Stomach smooth muscle (tissue), 2 donors: ENCODE results near the gene C1QTNF7.

Experiments used
- H3K27ac ChIP-seq: one replicate; pipeline ENCODE4 v1.7.0; 2013; ENCODE audit warnings: mild to moderate bottlenecking, low read length, inconsistent platforms
- H3K27me3 ChIP-seq, 2 donors: one replicate each; pipeline ENCODE4 v1.7.0; 2013; ENCODE audit warnings: low read length in 2 of 2; ENCODE audit not compliant: insufficient read depth in 2 of 2, control insufficient read depth in 1 of 2
- H3K36me3 ChIP-seq, 2 donors: one replicate each; pipeline ENCODE4 v1.7.0; 2013; ENCODE audit warnings: low read length in 2 of 2; ENCODE audit not compliant: control insufficient read depth in 2 of 2, insufficient read depth in 2 of 2
- H3K4me1 ChIP-seq: one replicate; pipeline ENCODE4 v1.7.0; 2013; ENCODE audit warnings: low read length; ENCODE audit not compliant: control insufficient read depth, insufficient read depth
- H3K4me3 ChIP-seq, 2 donors: one replicate each; pipeline ENCODE4 v1.7.0; 2013; ENCODE audit warnings: low read length in 2 of 2
- H3K9ac ChIP-seq, 2 donors: one replicate each; pipeline ENCODE4 v1.7.0; 2013; ENCODE audit warnings: low read length in 2 of 2, mild to moderate bottlenecking in 1 of 2
- H3K9me3 ChIP-seq, 2 donors: one replicate each; pipeline ENCODE4 v1.7.0; 2013; ENCODE audit warnings: low read length in 2 of 2; ENCODE audit not compliant: control insufficient read depth in 2 of 2
- donor health status: healthy.
- donor health status: Pancreatic carcinoma.

The C1QTNF7 gene

DNA sequence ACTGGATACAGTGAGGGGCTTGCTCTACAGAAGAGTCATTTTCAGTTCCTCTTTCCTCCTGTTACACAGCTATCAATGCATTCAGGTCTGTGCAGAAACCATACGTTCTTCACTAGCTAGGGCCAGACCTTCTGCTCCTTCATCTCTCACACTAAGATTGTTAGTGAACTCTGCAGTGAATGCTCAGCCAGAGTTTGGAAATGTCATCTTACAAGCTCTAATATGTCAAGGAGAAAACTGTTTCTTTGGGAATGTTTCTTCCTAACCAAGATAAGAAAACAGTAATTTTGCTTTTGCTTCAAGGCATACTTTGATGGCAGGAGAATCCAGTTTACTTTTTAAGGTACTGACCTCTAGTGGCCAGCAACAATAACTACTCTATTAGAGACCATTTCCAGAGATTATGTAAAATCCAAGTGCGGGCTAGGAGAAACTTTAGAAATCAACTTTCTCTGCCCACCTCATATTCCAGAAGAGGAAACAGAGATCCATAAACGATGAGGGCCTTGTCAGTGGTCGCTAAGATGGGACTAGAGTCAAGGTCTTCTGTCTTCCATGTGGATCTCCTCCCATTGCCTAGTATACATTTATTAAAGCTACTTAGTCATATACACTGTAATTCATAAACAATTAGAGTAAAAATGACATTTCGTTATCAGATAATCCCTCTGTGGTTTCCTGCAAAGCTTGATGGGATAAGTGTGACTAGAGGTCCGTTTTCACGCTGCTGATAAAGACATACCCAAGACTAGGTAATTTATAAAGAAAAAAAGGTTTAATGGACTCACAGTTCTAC is 29.8 kb downstream of the C1QTNF7 start:
- Histone ChIP-seq H3K4me1 (peaks cover 25% of the 10 kb centered on the region), H3K36me3 (no peaks in the 10 kb centered on the region), H3K27me3 (no peaks in the 10 kb centered on the region), H3K9me3 (no peaks in the 10 kb centered on the region), H3K27ac (peak overlapping the region; percentile 42), H3K9ac (peak overlapping the region in 1 of 2 donors; percentile 62), H3K4me3 (peak overlapping the region; percentile 14 to 44)

DNA sequence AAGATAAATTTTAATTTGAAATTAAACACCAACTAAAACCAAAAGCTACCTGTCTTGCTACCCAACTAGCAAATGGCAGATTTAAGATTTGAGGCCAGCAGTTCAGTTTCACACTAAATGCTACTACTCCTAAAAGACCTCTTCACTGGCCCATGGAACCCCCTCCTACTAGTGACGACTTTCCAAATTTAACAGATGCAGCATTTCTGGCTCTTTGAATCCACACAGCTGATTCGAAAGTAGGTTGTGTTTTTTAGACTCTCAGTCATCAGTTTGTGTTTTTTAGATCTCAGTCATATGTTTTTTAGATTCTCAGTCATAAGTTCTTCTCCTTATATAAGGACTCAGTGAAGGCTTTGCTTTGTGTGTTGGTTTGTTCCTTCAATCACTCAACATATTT is 30.8 kb downstream of the C1QTNF7 start:
- Histone ChIP-seq H3K9ac (no peak overlapping the region), H3K36me3 (no peaks in the 10 kb centered on the region), H3K27me3 (no peaks in the 10 kb centered on the region), H3K4me1 (peaks cover 25% of the 10 kb centered on the region), H3K27ac (no peak overlapping the region), H3K9me3 (no peaks in the 10 kb centered on the region), H3K4me3 (no peak overlapping the region)

DNA sequence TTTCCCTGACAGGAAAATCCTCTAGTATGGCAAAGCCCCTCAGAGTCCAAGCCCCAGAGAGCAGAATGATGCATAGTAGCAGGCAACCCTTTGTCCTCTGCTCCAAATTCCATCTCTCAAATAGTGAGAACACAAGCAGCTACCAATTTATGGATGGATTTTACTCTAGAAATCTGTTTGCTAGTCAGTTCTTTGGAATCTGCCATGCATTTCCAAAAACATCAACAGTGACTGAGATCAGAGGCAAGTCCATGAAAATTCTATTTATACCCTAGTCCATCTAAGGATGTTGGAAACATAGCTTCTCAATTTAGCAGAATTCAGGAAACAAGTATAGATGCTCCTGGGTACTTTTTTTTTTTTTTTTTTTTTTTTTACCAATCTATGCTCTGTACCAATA is 31.9 kb downstream of the C1QTNF7 start:
- no peaks in the 10 kb centered on the region for H3K27me3 ChIP-seq
- no peak overlapping the region for H3K9ac ChIP-seq
- H3K4me1 ChIP-seq = peaks cover 25% of the 10 kb centered on the region
- H3K9me3 ChIP-seq = no peaks in the 10 kb centered on the region
- H3K36me3 ChIP-seq = no peaks in the 10 kb centered on the region
- no peak overlapping the region for H3K4me3 ChIP-seq
- no peak overlapping the region for H3K27ac ChIP-seq

DNA sequence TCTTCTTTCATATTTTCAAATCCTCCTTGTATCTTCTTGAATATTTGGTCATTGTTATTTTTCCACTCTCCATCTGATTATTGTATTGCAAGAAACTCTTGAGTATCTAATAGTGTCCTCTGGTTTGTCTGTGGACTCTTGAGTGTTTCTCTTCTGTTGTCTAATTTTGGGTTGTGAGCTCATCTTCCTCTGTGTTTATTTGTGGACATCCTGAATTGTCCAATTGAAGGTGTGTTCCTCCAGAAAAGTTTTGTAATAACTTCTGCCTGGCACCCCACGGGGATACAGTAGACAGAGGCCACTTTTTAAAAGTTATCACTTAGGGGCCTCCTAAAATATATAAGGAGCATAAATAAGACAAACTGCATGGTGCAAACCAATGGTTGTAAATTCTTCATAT is 38.8 kb downstream of the C1QTNF7 start:
- H3K36me3 ChIP-seq = no peaks in the 10 kb centered on the region
- H3K9ac ChIP-seq = no peak overlapping the region
- H3K4me1 ChIP-seq = peaks cover 2% of the 10 kb centered on the region
- H3K9me3 ChIP-seq = no peaks in the 10 kb centered on the region
- no peak overlapping the region for H3K27ac ChIP-seq
- H3K27me3 ChIP-seq = no peaks in the 10 kb centered on the region
- H3K4me3 ChIP-seq = no peak overlapping the region

DNA sequence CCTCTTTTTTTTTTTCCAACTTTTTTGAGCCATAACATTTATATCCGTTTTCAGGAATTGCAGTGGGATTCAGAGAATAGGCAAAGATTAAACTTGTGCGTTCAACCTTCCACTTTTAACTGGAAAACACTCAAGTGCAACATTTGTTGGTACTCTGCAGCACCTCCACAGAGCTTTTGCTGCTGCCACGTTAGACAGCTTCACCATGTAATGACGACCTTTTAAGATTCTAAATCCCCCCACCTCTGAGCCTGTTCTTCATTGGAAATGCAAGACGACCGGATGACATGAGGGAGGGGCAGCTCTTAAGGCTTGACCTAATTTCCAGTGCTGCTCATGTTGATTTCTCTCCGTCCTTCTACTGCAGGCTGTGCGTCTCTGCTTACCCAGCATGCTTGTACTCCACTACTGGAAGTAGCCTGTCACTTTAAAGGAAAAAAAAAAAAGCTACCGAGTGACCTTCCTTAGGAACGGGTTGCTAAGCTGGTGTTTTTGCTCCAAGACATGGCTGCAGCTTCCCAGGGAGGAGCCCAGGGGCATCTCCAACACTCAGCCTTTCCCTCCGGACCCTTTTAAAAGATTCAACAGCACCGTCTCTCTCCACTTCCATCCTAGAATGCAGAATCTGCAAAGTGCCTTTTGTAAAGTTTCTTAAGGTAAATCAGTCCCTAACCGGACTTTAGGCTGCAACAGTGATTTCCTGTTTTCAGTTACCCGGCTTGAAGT is 41.7 kb downstream of the C1QTNF7 start, which contains the start of gene CC2D2A:
CC2D2A (plus strand) TSS at position 481 of the 726 bp plus-strand sequence. CDS start 6,051 bp downstream, outside the sequence.
- peak within 1 kb of the TSS; percentile 64 for H3K27ac ChIP-seq

DNA sequence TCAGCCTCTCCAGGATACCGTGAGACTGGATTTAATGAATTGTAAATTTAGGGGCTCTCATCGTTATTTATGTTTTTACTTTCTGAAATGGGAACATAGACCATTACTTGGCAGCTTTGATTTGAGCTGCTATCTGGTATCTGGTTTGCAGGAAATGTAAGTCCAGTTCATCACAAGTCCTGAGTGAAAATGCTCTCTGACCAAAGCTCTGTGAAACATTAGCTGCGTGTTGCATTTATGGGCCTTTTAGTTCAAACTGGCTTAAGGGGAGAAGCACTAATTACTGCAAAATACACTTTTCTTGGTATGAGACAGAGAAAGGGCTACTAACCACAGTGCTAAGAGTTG is 42.3 kb downstream of the C1QTNF7 start:
- Histone ChIP-seq H3K4me3 (peak overlapping the region; percentile 72 to 91), H3K27me3 (no peaks in the 10 kb centered on the region), H3K36me3 (no peaks in the 10 kb centered on the region), H3K9ac (peak overlapping the region; percentile 16 to 74), H3K4me1 (peaks cover 2% of the 10 kb centered on the region), H3K27ac (peak overlapping the region; percentile 24), H3K9me3 (no peaks in the 10 kb centered on the region)

More for the DNA sequence above, 41.7 kb downstream of the C1QTNF7 start, which contains the start of gene CC2D2A:
- Histone ChIP-seq H3K4me3 (peak within 1 kb of the TSS; percentile 72 to 91), H3K9me3 (no peaks in the 10 kb centered on the region), H3K27me3 (no peaks in the 10 kb centered on the region), H3K36me3 (no peaks in the 10 kb centered on the region), H3K9ac (peak within 1 kb of the TSS; percentile 52 to 74), H3K4me1 (peaks cover 2% of the 10 kb centered on the region)

DNA sequence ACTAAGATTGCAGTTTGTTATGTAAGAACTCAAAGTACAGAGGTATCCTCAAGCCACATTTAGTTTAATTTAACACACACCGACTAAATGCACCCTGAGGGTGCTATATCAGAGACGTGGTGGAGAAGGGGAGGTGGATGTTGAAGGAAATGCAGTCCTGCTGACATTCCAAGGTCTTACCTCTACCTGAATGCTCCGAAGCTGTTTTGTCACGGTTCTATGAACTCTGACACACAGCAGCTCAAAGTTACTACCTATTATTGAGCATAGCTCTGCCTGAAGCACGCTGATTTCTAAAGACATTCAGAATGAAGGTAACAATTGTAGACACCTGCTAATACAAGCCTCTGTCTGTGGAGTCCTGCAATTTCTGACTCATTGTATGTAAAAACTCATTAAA is 48.6 kb downstream of the C1QTNF7 start:
- H3K27ac ChIP-seq = no peak overlapping the region
- peaks cover 22% of the 10 kb centered on the region for H3K4me1 ChIP-seq
- H3K9ac ChIP-seq = no peak overlapping the region
- no peaks in the 10 kb centered on the region for H3K9me3 ChIP-seq
- peaks cover 14 to 16% of the 10 kb centered on the region in 2 donors for H3K36me3 ChIP-seq
- no peaks in the 10 kb centered on the region for H3K27me3 ChIP-seq
- no peak overlapping the region for H3K4me3 ChIP-seq

DNA sequence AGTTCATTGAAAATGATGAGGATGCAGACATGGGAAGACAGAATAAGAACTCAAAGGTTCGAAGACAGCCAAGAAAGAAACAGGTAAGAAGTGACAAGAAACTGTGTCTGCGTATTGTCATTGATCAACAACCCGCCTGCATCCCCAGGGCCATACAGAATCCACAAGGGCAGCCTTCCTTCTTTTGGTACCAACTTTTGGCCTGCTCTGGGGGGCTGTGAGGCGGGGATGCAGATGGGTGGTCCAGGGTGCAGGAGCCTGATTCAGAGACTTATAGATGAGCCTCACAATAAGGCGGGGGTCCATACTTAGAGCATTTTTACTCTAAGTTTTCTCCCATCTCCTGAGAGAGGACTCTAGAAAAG is 50.9 kb downstream of the C1QTNF7 start:
- Histone ChIP-seq H3K36me3 (peaks cover 23 to 29% of the 10 kb centered on the region in 2 donors), H3K9ac (no peak overlapping the region), H3K27me3 (no peaks in the 10 kb centered on the region), H3K4me1 (peaks cover 24% of the 10 kb centered on the region), H3K27ac (peak overlapping the region; percentile 62), H3K9me3 (no peaks in the 10 kb centered on the region), H3K4me3 (peak overlapping the region in 1 of 2 donors; percentile 72)

DNA sequence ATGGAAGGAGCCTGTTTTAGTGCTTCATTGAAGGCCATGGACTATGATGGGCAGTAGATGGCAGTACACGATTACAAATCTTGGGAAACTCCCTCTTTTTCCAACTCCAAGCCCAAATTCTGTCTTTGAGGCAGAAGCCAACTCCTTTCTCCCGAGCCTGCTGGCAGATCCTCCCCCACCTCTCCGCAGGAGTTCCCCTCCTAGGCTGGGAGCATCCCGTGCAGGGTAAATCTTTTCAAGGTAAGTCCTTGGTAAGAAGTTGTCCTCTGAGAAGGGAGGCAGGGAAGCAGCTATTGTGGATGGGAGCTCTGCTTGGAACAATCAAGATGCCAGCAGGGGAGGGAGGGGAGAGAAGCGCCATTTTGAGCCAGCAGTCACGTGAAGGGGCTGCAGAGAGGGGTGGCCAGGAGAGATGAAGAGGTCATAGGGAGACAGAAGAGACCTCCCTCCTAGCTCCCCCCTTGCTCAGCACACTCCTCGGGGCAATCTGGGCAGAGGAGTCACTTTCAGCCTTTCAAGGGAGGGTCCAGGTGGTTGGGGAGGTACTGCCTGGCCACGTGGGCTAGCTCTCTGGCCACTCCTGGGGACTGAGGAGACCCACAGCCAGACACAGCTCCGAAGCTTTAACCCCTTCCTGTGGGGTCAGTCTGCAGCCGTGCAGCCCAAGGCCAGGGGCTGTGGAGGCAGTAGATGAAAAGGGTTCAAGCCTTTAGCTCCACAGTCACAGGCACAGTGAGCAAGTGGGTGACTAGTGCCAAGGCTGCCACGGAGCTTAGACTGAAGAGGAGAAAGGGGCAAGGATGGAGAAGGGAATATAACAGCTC is 51.5 kb downstream of the C1QTNF7 start:
- H3K4me3 ChIP-seq = peak overlapping the region; percentile 26 to 72

DNA sequence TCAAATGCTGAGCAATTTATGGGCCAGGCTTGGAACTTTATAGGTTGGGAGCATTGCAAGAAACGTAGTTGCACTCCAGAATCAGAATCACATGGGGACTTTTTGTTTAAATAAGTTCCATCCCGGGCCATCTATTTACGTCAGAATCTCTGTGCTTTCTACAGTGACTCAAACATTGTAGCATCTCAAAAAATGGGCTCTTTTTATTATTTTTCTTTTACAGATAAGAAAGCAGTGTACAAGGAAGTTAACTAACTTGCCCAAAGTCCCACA is 52.0 kb downstream of the C1QTNF7 start:
- Histone ChIP-seq H3K4me3 (peak overlapping the region; percentile 26 to 72), H3K9ac (peak overlapping the region; percentile 3 to 60)

More for the DNA sequence above, 51.5 kb downstream of the C1QTNF7 start:
- no peaks in the 10 kb centered on the region for H3K9me3 ChIP-seq
- H3K9ac ChIP-seq = peak overlapping the region; percentile 3 to 60
- H3K27ac ChIP-seq = peak overlapping the region; percentile 62
- peaks cover 24% of the 10 kb centered on the region for H3K4me1 ChIP-seq
- peaks cover 25 to 34% of the 10 kb centered on the region in 2 donors for H3K36me3 ChIP-seq
- H3K27me3 ChIP-seq = no peaks in the 10 kb centered on the region

More for the DNA sequence above, 52.0 kb downstream of the C1QTNF7 start:
- Histone ChIP-seq H3K27me3 (no peaks in the 10 kb centered on the region), H3K36me3 (peaks cover 29 to 37% of the 10 kb centered on the region in 2 donors), H3K9me3 (no peaks in the 10 kb centered on the region), H3K4me1 (peaks cover 24% of the 10 kb centered on the region), H3K27ac (peak overlapping the region; percentile 62)
